GM12801 (cell line): ENCODE data around the gene FANCF.

ENCODE experiments used
- CTCF ChIP-seq: IDR thresholded peaks from one replicate; pipeline ENCODE4 v1.5.1; 2011; ENCODE audit warnings: control low read depth; ENCODE audit not compliant: insufficient read length; ENCODE audit errors: extremely low read depth

Gene FANCF

DNA sequence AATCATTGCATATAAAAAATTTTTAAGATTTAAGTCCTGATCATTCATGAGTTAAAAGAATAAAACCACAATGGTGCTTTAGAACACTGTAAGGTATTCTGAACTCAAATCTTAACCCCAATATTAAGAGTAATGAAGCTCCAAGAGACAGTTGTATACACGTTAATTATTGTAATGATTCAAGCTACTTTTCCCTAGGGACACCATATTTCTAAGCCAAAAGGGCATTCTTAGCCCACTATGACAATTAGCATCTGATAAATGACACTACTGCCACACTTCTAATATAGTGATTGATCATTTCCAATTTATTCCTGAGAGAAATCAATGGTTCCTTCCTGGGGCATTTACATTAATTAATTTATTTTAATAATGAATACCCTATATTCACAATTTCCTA is 21.7 kb downstream of the FANCF start:
- no peak for TF ChIP-seq CTCF

GRCh38 chr11:22602504-22602903 is 23.1 kb downstream of the FANCF start:
- TF ChIP-seq CTCF, result no peak

- no peak for TF ChIP-seq CTCF
These were observed 26.2 kb downstream of the FANCF start for GRCh38 chr11:22599458-22599857.

DNA sequence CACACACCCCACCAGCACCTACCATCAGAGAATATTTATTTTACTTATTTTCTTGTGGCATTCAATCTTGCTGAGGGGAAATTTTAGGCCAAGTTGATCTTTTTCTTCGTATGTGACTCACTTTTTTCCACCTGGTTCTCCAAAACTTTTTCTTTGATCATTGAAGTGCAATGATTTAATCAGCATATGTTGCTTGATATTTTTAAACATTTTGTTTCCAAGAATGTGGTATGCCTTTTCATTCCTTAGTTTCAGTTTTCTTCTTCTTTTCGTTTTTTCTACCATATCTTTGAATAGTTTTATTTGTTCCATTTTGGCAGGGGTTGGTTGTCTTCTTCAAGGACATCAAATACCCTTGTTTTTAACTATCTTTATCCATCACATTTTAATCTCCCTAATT is 28.6 kb downstream of the FANCF start:
- no peak for TF ChIP-seq CTCF

DNA sequence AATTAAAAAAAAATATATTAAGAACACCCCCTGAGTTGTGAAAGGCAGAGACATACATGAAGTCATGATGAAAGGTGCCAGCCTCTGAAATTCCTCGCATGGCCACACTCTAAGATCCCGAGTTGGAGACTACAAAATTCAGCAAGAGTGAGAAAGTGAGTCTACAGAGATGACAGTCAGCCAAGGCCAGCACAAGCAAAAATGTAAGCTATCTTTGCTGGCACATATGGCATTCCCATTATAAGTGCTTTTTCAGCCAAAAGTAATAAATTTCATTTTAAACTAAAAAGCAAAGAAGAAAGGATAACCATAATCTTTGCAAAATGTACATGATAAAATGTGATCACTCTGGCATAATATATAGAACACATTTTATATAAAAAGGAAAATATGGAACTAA is 40.6 kb downstream of the FANCF start:
- TF ChIP-seq CTCF, result no peak

- TF ChIP-seq CTCF, result no peak
These were observed 41.6 kb downstream of the FANCF start for GRCh38 chr11:22583963-22584492.

DNA sequence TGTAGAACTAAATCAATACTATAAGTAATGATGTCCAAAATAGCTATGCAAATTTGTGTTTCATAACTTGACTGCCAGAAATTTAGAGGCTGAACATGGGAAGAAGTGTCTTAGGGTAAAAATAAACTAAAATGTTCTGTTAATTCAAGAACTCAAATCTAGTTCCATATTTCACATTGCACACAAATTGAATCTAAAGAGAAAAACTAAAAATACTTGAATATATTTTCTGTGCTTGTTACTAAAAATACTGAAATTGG is 43.5 kb downstream of the FANCF start:
- no peak for TF ChIP-seq CTCF
